Smooth muscle cell (in vitro differentiated cells): ENCODE measurements around the gene AKR1C8. TPM values are rescaled to one million over a fixed set of nuclear protein-coding genes. Genes with fewer than 3 reads are reported as not detected.
"Not testable (repeated sequence)": the region's sequence is repeated elsewhere in the genome, so short reads cannot be mapped to it uniquely, and the experiment has no call there.

ENCODE experiments used
- DNase-seq: peaks from one replicate; lab custom pipeline; 2025; ENCODE audit not compliant: unreplicated experiment; lab: John Stamatoyannopoulos, UW
- H2AFZ ChIP-seq: fragments of 200-600 bp; sonication (generic); 2 replicates; pipeline ENCODE4 v1.6.0; 2016; ENCODE audit warnings: antibody characterized with exemption, low read depth, mild to moderate bottlenecking
- H3F3A ChIP-seq: fragments of 200-600 bp; sonication (generic); 2 replicates; pipeline ENCODE4 v1.6.0; 2017; ENCODE audit warnings: antibody characterized with exemption, low read depth
- H3K27ac ChIP-seq: fragments of 200-600 bp; sonication (generic); 2 replicates; pipeline ENCODE4 v1.5.1; 2016; ENCODE audit warnings: low read depth, mild to moderate bottlenecking
- H3K27me3 ChIP-seq: fragments of 200-600 bp; sonication (generic); 2 replicates; pipeline ENCODE4 v1.6.1; 2016; ENCODE audit warnings: low read depth, mild to moderate bottlenecking
- H3K36me3 ChIP-seq: fragments of 200-600 bp; sonication (generic); 2 replicates; pipeline ENCODE4 v1.5.1; 2016; ENCODE audit warnings: low read depth
- H3K4me1 ChIP-seq: fragments of 200-600 bp; sonication (generic); 2 replicates; pipeline ENCODE4 v1.5.1; 2016; ENCODE audit warnings: low read depth
- H3K4me2 ChIP-seq: fragments of 200-600 bp; sonication (generic); 2 replicates; pipeline ENCODE4 v1.6.0; 2016; ENCODE audit warnings: mild to moderate bottlenecking
- H3K4me3 ChIP-seq: fragments of 200-600 bp; sonication (generic); 2 replicates; pipeline ENCODE4 v1.5.1; 2016; ENCODE audit warnings: mild to moderate bottlenecking
- H3K79me2 ChIP-seq: fragments of 200-600 bp; sonication (generic); 2 replicates; pipeline ENCODE4 v1.6.0; 2016; ENCODE audit warnings: low read depth, mild to moderate bottlenecking
- H3K9ac ChIP-seq: fragments of 200-600 bp; sonication (generic); 2 replicates; pipeline ENCODE4 v1.6.0; 2016; ENCODE audit warnings: low read depth
- H3K9me3 ChIP-seq: fragments of 200-600 bp; sonication (generic); replicated peaks from 2 replicates; pipeline ENCODE4 v1.5.1; 2016; ENCODE audit warnings: low read depth
- H4K20me1 ChIP-seq: fragments of 200-600 bp; sonication (generic); 2 replicates; pipeline ENCODE4 v1.6.0; 2016; ENCODE audit warnings: low read depth
- CTCF ChIP-seq: fragments of 200-600 bp; sonication (generic); IDR thresholded peaks from 2 replicates; pipeline ENCODE4 v1.5.1; 2017; ENCODE audit warnings: borderline replicate concordance, mild to moderate bottlenecking, antibody characterized with exemption; ENCODE audit not compliant: insufficient read depth, poor library complexity, severe bottlenecking
- WGBS: methylation state at CpG from one replicate; pipeline ENCODE4 v1.1.7; 2016; ENCODE audit warnings: low lambda C conversion rate; 5-methylcytosine and 5-hydroxymethylcytosine counted together
- polyA plus RNA-seq: library from polyadenylated mRNA; unstranded; fragments of >200 nt; fragmentation: Nextera tagmentation; extraction: Ambion mirVana; gene quantifications from 2 replicates; pipeline ENCODE4 v1.2.1, GENCODE V29; 2016
- total RNA-seq: library from RNA; depleted of rRNA; stranded (reverse); fragments of >200 nt; gene quantifications from 2 replicates; pipeline ENCODE4 v1.2.3, GENCODE V29; 2014

Gene AKR1C8
- total and polyA plus RNA-seq, 2 experiments from 2014 or later = not detected

- Histone ChIP-seq H3K4me2 (no peak overlapping the region), H4K20me1 (no peaks in the 10 kb centered on the region), H3K27ac (no peak overlapping the region), H3K36me3 (no peaks in the 10 kb centered on the region), H3K4me3 (no peak overlapping the region), H2AFZ (no peak overlapping the region), H3K4me1 (no peaks in the 10 kb centered on the region), H3F3A (no peaks in the 10 kb centered on the region), H3K27me3 (no peaks in the 10 kb centered on the region), H3K79me2 (no peaks in the 10 kb centered on the region), H3K9ac (no peak overlapping the region), H3K9me3 (no peaks in the 10 kb centered on the region)
- no peak for TF ChIP-seq CTCF
- WGBS = 81% methylated on average over 3 of the region's 3 CpGs
- no peak for DNase-seq
Measured at GRCh38 chr10:5117026-5117425, 67.9 kb downstream of the AKR1C8 start.

GRCh38 chr10:5116621-5117020 is 68.3 kb downstream of the AKR1C8 start:
- Histone ChIP-seq H3K27ac (no peak overlapping the region), H3K4me1 (no peaks in the 10 kb centered on the region), H2AFZ (no peak overlapping the region), H3K9me3 (no peaks in the 10 kb centered on the region), H3K9ac (no peak overlapping the region), H3K4me3 (no peak overlapping the region), H3K27me3 (no peaks in the 10 kb centered on the region), H3K4me2 (no peak overlapping the region), H3K79me2 (no peaks in the 10 kb centered on the region), H4K20me1 (no peaks in the 10 kb centered on the region), H3K36me3 (no peaks in the 10 kb centered on the region), H3F3A (no peaks in the 10 kb centered on the region)
- no peak for TF ChIP-seq CTCF
- no peak for DNase-seq
- 95% methylated on average over 5 of the region's 5 CpGs for WGBS

GRCh38 chr10:5109861-5110260 is 75.1 kb downstream of the AKR1C8 start:
- 95% methylated on average over 12 of the region's 12 CpGs for WGBS
- H3K4me1 ChIP-seq, H3K79me2 ChIP-seq, H2AFZ ChIP-seq, H3K4me3 ChIP-seq, H3K27me3 ChIP-seq, H3K9ac ChIP-seq, H3K4me2 ChIP-seq, H3F3A ChIP-seq, H3K9me3 ChIP-seq, H3K27ac ChIP-seq, H3K36me3 ChIP-seq, DNase-seq, H4K20me1 ChIP-seq: not testable (repeated sequence)

- Histone ChIP-seq H3K4me3 (no peak overlapping the region), H3K27me3 (no peaks in the 10 kb centered on the region), H3K79me2 (no peaks in the 10 kb centered on the region), H3K9ac (no peak overlapping the region), H2AFZ (no peak overlapping the region), H3K4me2 (no peak overlapping the region), H3K27ac (no peak overlapping the region), H3K36me3 (no peaks in the 10 kb centered on the region), H3F3A (no peaks in the 10 kb centered on the region), H3K9me3 (no peaks in the 10 kb centered on the region), H4K20me1 (no peaks in the 10 kb centered on the region), H3K4me1 (no peaks in the 10 kb centered on the region)
- TF ChIP-seq CTCF = no peak
- 31% methylated on average over 3 of the region's 3 CpGs for WGBS
- DNase-seq = no peak
Measured at GRCh38 chr10:5108658-5109416, 76.1 kb downstream of the AKR1C8 start.
